Transverse colon (tissue), 4 donors: Measurements from ENCODE around the gene MTX1. TPM values are rescaled to one million over a fixed set of nuclear protein-coding genes. Genes with fewer than 3 reads are reported as not detected.

ENCODE experiments used
- DNase-seq: peaks from one replicate; pipeline ENCODE4 v3.0.0-alpha.2; 2019
- H3K27ac ChIP-seq, 4 donors: fragments of 200-600 bp; sonication (generic); 2 replicates each; pipeline ENCODE4 v1.5.1; 2016 to 2018; ENCODE audit warnings: inconsistent platforms in 4 of 4
- H3K27me3 ChIP-seq: fragments of 200-600 bp; sonication (generic); 2 replicates; pipeline ENCODE4 v1.5.1; 2017; ENCODE audit warnings: inconsistent platforms
- H3K36me3 ChIP-seq, 4 donors: fragments of 200-600 bp; sonication (generic); 2 replicates each; pipeline ENCODE4 v1.5.1; 2017 to 2019; ENCODE audit warnings: inconsistent platforms in 4 of 4
- H3K4me1 ChIP-seq, 4 donors: fragments of 200-600 bp; sonication (generic); 2 replicates each; pipeline ENCODE4 v1.5.1; 2017 to 2020; ENCODE audit warnings: inconsistent platforms in 4 of 4
- H3K4me3 ChIP-seq, 4 donors: fragments of 200-600 bp; sonication (generic); 1 replicate in 1 of 4; 2 replicates in 3 of 4; pipeline versions ENCODE4 v1.5.1 to v1.6.1; 2017 to 2019; ENCODE audit warnings: inconsistent platforms in 4 of 4
- H3K9me3 ChIP-seq, 2 donors: fragments of 200-600 bp; sonication (generic); 2 replicates each; pipeline ENCODE4 v1.5.1; 2017 to 2019; ENCODE audit warnings: inconsistent platforms in 2 of 2
- EP300 ChIP-seq: sonication (generic); formaldehyde crosslinking; IDR thresholded peaks from one replicate; pipeline ENCODE4 v1.6.1; 2017; ENCODE audit warnings: antibody characterized with exemption, low read depth
- POLR2A ChIP-seq: fragments of 450-650 bp; IDR thresholded peaks from one replicate; pipeline ENCODE4 v1.6.1; 2016; ENCODE audit warnings: antibody characterized with exemption, mild to moderate bottlenecking, moderate library complexity
- POLR2AphosphoS5 ChIP-seq, 3 donors: sonication (generic); formaldehyde crosslinking; IDR thresholded peaks; one replicate each; pipeline ENCODE4 v1.6.1; 2016; ENCODE audit warnings: antibody characterized with exemption in 3 of 3
- WGBS, 2 donors: methylation state at CpG; one replicate each; pipeline ENCODE4 v1.1.5; 2018; ENCODE audit warnings: low coverage in 1 of 2; 5-methylcytosine and 5-hydroxymethylcytosine counted together
- in situ Hi-C, 4 donors: fragments of 200-750 bp; cut with MboI; loops; one replicate each; pipeline versions ENCODE4 v1.15.0 to v1.15.1; 2017; ENCODE audit warnings: low sequenced_read_pairs in 3 of 4, low pct_ligation_motif_present in 1 of 4, low pct_unique_long_range_greater_than_20kb in 1 of 4
- intact Hi-C: fragments of 100-400 bp; cut with DNase I; formaldehyde crosslinking; loops from one replicate; pipeline ENCODE4 v1.15.1; 2023; ENCODE audit warnings: low total_unique reads
- total RNA-seq, 4 donors: library from RNA; depleted of rRNA; stranded (reverse); fragments of >200 nt; gene quantifications; one replicate each; pipeline ENCODE4 v1.1.0, GENCODE V29; 2016
- TF ChIP-seq, protein P1 (sequence below), 5 experiments: fragments of 200-600 bp in 3 of 5; fragments of 450-650 bp in 2 of 5; sonication (generic) in 3 of 5; IDR thresholded peaks; 1 replicate in 2 of 5; 2 replicates in 3 of 5; pipeline ENCODE4 v1.5.1; 2016 to 2017; ENCODE audit warnings: antibody characterized with exemption in 5 of 5, inconsistent platforms in 3 of 5, mild to moderate bottlenecking in 2 of 5, moderate library complexity in 1 of 5

Gene MTX1
- total RNA-seq, 4 donors from 2014 or later = 24.3 to 64.0 (median 46.0) TPM

DNA sequence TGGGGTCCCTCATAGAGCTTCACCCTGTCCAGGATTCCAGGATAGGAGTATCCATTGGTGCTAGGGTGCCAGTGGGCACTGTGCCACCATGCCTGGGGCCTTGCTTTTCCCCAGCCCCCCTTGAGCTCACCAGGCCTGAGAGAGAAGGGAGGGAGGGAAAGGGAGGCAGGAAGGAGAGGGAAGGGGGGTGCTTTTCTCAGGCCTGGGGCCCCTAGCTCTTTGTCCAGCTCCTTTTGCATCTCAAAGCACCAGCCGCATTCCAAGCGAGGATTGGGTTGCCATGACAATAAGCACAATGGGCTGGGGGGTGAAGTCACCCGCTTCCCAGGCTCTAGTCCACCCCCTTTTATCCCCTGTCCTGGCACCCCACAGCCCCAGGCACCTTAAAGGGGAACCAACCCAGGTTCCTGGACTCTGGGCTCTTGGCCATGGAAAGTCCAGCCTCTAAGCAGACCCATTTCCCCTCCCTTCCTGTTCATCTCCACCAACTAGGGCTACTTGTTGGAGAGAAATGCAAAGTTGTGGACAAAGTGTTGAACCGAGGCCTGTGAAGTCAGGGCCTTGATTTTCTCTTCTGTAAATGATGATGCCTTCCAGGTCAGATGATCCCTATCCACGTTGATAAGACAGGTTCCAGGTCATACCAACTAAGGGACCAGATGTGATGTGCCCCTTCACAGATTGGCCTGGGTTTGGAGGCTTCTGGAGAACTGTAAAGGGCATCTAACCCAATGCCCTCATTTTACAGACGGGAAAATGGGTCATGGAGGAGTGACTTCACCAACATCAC is 12.2 kb upstream of the MTX1 start:
- intact Hi-C loops = loop anchor here (5.0 kb wide), 1 partner anchor 131 kb away; no protein-coding TSS in a partner anchor
- Histone ChIP-seq H3K4me3 (no peak overlapping the region), H3K27ac (peak overlapping the region in 3 of 4 donors; percentile 9 to 95 (median 92)), H3K27me3 (no peaks in the 10 kb centered on the region), H3K36me3 (no peaks in the 10 kb centered on the region), H3K9me3 (no peaks in the 10 kb centered on the region), H3K4me1 (peaks cover 10 to 37% (median 32%) of the 10 kb centered on the region in 4 donors)
- in situ Hi-C loops = no loop called here
- TF ChIP-seq EP300 (no peak), POLR2AphosphoS5 (IDR thresholded peaks at IDR 0.05) (no peak), POLR2A (no peak)
- TF ChIP-seq, protein P1, sequence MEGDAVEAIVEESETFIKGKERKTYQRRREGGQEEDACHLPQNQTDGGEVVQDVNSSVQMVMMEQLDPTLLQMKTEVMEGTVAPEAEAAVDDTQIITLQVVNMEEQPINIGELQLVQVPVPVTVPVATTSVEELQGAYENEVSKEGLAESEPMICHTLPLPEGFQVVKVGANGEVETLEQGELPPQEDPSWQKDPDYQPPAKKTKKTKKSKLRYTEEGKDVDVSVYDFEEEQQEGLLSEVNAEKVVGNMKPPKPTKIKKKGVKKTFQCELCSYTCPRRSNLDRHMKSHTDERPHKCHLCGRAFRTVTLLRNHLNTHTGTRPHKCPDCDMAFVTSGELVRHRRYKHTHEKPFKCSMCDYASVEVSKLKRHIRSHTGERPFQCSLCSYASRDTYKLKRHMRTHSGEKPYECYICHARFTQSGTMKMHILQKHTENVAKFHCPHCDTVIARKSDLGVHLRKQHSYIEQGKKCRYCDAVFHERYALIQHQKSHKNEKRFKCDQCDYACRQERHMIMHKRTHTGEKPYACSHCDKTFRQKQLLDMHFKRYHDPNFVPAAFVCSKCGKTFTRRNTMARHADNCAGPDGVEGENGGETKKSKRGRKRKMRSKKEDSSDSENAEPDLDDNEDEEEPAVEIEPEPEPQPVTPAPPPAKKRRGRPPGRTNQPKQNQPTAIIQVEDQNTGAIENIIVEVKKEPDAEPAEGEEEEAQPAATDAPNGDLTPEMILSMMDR (IDR thresholded peaks at IDR 0.05) = no peak
- WGBS, 2 donors = 74% methylated on average over 6 of the region's 6 CpGs; no CpG with 5 or more reads in 1 of the 2 donors
- no peak for DNase-seq

DNA sequence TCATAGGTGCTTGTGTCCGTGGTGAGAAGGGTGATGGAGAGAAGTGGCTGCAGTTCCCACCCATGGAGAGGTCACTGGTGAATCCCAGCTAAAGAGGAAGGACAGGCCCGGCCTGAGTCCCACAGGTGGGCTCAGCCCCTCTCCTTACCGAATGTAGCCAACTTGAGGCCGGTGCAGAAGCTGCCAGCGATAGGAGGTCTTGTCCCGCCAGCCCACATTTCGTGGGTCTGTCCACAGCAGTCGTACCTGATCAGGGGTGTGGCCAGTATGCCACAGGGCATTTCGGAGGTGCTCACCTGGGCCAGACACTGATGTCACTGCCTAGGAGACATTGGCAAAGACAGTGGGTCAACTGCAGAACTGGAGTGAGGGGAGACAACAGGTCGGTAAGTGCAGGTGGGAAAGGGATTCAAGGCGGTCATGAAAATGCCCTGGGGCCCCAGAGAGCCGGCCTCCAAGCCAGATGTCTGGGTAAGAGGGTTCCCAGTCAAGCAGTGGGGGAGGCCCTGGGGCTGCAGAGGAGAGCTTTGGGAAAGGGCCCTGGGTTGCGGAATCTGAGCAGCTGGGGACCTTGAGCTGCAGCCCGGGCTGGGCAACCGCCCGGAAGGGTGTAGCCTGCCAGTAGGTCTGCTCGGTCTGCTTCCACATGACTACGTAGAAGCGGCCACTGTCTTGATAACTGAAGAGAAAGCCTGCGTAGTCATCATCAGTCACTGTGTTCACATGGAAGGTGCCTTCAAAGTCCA is 11.4 kb upstream of the MTX1 start:
- WGBS, 2 donors = 89% methylated on average over 20 of the region's 20 CpGs; no CpG with 5 or more reads in 1 of the 2 donors
- TF ChIP-seq POLR2A = no peak
- TF ChIP-seq, protein P1 (IDR thresholded peaks at IDR 0.05) = no peak
- no peak for TF ChIP-seq EP300
- no peak for TF ChIP-seq POLR2AphosphoS5 (IDR thresholded peaks at IDR 0.05)
- DNase-seq = no peak
- Histone ChIP-seq H3K4me3 (no peak overlapping the region), H3K36me3 (no peaks in the 10 kb centered on the region), H3K4me1 (peaks cover 10 to 37% (median 31%) of the 10 kb centered on the region in 4 donors), H3K27ac (peak overlapping the region in 1 of 4 donors; percentile 9), H3K9me3 (no peaks in the 10 kb centered on the region), H3K27me3 (no peaks in the 10 kb centered on the region)
- intact Hi-C loops (loop anchor here (5.0 kb wide), 1 partner anchor 130 kb away; no protein-coding TSS in a partner anchor), in situ Hi-C loops (no loop called here)

DNA sequence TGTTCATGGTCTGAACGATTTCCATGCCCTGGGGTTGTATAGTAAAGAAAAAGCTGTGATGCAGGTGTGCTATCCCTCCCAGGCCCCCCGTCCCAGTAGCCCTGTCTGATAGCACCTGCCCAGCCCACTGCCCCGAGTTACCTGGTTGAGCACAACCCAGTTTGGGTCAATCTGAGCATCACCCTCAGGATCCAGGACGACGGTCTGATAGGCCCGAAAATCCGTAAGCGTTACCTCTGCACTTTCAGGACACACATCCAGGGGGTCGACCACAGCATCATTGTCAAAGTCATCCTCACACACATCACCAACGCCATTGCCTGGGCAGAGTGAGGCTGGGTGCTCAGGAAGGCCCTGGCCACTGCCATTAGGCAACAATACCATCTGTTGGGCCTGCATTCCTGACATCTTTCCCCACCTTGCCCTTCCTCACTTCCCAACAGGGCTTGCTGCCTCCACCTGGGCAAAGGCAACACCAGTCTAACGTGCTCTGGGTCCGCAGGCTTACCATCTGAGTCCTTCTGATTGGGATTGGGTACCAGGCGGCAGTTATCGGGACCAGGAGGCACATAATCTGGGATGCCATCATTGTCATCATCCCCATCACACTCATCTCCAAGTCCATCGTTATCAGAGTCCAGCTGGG is 10.5 kb upstream of the MTX1 start:
- DNase-seq = no peak
- Histone ChIP-seq H3K4me3 (no peak overlapping the region), H3K9me3 (no peaks in the 10 kb centered on the region), H3K4me1 (peaks cover 5 to 29% (median 24%) of the 10 kb centered on the region in 4 donors), H3K27ac (no peak overlapping the region), H3K27me3 (no peaks in the 10 kb centered on the region), H3K36me3 (no peaks in the 10 kb centered on the region)
- 94% methylated on average over 15 of the region's 15 CpGs; no CpG with 5 or more reads in 1 of the 2 donors for WGBS, 2 donors
- intact Hi-C loops = loop anchor here (5.0 kb wide), 1 partner anchor 129 kb away; no protein-coding TSS in a partner anchor
- in situ Hi-C loops = no loop called here
- TF ChIP-seq EP300 (no peak), POLR2A (no peak), POLR2AphosphoS5 (IDR thresholded peaks at IDR 0.05) (no peak)
- TF ChIP-seq, protein P1 (IDR thresholded peaks at IDR 0.05) = no peak

DNA sequence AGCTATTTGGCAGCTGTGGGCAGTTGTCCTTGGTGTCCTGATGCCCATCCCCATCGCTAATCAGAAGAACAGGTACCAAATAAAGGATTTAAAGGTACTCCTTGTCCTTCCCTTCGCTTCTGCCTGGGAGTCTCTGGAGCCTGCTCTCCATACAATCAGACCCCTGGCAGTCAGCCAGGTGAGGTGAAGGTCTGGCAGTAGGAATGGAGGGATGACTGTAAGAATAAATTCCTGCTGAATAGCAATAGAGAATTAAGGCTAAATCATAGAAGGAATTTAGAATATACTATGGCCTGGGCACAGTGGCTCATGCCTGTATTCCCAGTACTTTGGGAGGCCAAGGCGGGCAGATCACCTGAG is 10.0 kb upstream of the MTX1 start:
- H3K4me3 ChIP-seq = no peak overlapping the region
- no peak overlapping the region for H3K27ac ChIP-seq
- H3K36me3 ChIP-seq = no peaks in the 10 kb centered on the region
- intact Hi-C loops (loop anchor here (5.0 kb wide), 1 partner anchor 129 kb away; no protein-coding TSS in a partner anchor), in situ Hi-C loops (no loop called here)
- DNase-seq = no peak
- peaks cover 4 to 24% (median 20%) of the 10 kb centered on the region in 4 donors for H3K4me1 ChIP-seq
- TF ChIP-seq, protein P1 (IDR thresholded peaks at IDR 0.05) = no peak
- TF ChIP-seq POLR2A (no peak), EP300 (no peak), POLR2AphosphoS5 (IDR thresholded peaks at IDR 0.05) (no peak)
- no peaks in the 10 kb centered on the region for H3K9me3 ChIP-seq
- WGBS, 2 donors = 92 to 100% methylated on average over 1 to 3 of the region's 3 CpGs
- H3K27me3 ChIP-seq = no peaks in the 10 kb centered on the region
